NCI-H82 treated with DMSO at 0.1 percent for 48 hours (cell line): Measurements from ENCODE around the gene ARRDC4.

Experiments used
- DNase-seq: peaks from one replicate; lab custom pipeline; 2025; ENCODE audit not compliant: unreplicated experiment; lab: John Stamatoyannopoulos, UW

The ARRDC4 gene, protein sequence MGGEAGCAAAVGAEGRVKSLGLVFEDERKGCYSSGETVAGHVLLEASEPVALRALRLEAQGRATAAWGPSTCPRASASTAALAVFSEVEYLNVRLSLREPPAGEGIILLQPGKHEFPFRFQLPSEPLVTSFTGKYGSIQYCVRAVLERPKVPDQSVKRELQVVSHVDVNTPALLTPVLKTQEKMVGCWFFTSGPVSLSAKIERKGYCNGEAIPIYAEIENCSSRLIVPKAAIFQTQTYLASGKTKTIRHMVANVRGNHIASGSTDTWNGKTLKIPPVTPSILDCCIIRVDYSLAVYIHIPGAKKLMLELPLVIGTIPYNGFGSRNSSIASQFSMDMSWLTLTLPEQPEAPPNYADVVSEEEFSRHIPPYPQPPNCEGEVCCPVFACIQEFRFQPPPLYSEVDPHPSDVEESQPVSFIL

DNA sequence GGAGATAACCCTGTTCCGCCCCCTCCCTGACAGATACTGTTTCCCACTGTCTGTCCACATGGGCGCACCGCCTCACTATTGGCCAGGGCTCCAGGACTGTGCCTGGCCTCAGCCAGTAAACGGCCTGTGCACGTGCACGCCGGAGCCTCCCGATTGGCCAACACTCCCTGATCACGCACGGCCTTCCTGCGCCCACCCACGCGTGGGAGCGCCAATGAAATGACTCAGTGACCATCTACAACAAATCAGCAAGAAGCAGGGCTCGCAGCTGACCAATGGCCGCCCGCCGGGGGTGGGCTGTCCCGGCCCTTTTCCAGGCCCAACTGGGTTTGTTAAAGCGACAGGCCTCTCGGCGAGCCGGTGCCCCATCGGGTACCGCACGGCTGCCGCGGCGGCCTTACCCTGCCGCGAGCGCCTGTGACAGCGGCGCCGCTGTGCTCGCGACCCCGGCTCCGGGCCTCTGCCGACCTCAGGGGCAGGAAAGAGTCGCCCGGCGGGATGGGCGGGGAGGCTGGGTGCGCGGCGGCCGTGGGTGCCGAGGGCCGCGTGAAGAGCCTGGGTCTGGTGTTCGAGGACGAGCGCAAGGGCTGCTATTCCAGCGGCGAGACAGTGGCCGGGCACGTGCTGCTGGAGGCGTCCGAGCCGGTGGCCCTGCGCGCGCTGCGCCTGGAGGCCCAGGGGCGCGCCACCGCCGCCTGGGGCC, at the start of gene ARRDC4:
Gene ARRDC4, plus strand, starts transcription at position 340 of the 703 bp plus-strand sequence. Its CDS starts 159 bp downstream, at position 499.
- peak; percentile 93 for DNase-seq

DNA sequence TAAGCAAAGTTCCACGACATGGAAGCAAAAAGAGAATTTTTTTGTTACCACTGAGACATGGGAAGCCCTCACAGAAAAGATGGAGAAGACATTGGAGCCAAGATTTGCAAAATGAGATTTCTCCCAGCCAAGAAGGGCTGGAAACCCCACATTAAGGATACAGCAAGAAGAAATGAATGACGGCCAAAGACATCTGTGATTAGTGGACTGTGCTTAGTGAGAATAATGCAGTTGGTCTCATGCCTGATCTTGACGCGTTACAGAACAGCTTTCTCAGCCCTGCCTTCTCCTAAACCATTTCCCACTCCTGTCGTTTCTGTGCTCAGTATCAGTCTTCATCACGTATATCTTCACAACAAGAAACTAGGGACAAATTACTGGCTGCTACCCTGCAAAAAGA, 45.8 kb upstream of the ARRDC4 start:
- DNase-seq, result no peak

DNA sequence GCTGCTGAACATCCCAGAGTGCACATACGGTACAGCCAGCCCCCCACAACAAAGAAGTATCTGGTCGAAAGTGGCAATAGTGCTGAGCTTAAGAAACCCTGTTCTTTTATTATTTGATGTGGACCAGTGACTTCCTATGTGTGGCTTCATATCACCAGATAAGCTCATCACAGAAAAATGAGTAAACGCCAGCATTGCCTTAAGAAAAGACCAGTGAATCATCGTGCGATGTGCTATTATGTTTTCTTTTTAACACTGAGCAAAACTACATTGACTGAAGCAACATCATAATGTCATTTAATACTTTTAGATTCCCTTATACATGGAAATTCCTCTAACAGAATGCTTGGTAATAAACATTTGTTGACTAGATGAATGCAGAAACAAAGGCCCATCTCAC, 45.2 kb upstream of the ARRDC4 start:
- no peak for DNase-seq

DNA sequence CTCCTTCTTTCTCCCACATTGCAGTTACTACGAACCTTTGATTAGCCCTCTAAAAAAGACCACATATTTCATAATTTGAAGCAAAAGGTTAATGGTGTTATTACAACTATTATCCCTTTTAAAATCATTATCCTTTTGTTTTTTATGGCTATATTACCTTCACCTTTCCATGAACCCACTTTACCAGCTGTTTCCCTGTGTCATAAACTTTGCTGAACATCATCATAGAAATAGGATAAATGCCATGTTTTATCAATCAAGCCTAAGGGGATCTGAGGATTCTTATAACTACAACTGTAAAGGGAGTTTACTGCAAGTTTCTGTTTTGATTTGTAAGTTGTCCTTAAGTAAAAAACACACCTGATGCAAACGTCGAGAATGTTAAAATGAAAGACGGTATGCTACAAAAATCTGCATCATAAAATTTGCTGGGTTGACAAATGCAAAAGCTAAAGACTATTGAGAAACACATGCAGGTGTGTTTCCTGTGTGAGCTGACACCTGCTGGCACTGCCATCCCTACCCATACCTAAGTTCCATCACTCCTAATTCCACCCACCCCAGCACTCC, 39.1 kb upstream of the ARRDC4 start:
- DNase-seq, result no peak

DNA sequence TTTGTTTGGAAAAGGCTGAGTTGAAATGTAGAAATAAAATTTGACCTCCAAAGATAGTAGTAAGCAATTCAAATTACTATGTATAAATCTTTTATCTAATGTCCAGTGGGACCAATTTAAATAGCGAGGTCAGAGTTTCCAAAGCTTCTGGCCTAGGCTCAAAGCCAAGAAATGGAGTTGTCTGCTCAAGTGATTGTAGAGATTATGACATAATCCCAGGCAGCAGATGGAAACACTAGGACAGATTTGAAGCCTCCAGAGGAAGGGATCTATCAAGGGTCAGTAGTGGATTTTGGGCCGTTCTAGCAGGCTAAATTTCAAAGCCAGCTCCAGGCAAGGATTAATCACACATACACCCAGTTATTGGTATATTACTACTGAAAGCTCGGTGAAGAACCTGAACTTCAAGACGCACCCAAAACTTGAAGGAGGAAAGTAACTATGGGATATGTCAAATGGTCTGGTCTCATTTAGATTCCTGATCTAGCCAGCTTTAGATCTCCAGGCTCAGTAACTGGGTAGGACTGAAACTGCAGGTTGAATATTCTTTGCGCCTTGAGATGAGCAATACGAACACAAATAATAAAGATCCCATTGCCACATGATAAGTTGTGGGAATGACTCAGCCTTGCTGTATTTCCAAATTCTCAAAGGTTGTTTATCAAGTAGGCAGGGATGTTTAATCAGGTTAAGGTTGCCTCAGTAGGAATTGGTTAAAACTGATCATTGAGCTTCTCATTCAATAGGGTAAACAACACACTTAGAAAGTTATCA, 30.9 kb upstream of the ARRDC4 start:
- peak; percentile 39 for DNase-seq

DNA sequence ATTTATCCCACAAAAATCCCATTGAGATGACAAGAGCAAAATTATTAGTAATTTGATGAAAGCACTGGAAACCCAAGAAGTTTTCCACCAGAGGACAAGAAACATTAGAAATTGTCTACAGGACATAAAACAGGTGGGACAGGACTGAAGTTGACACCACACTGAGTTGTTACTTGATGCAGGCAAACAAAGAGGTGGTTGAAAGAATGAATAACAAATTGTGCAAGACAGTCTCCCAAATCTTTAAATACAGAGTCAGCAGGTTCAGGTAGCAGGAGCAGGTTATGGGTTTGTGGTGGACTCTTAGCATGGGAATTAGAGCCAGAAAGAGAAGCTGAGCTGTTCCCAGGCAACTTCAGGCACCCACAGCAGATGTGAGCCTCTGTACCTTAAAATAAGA, 30.3 kb upstream of the ARRDC4 start:
- DNase-seq, result no peak

DNA sequence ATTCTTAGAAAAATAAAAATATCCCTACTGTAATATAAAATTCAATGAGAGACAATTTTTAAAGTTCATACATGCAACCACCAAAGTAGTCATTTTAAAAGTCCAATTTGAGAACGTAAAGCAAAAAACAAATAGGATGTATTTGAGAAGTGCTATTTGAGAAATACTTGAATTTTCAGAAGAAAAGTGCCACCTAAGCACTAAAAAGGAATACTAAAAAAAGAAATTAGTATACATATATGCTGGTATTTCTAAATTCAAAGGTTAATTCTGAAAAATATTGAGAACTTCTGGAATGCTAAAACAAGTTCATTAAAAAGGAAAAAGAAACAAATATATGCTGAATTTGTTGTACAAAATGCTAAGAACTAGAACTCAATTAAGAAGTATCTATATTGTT, 29.2 kb upstream of the ARRDC4 start:
- no peak for DNase-seq

DNA sequence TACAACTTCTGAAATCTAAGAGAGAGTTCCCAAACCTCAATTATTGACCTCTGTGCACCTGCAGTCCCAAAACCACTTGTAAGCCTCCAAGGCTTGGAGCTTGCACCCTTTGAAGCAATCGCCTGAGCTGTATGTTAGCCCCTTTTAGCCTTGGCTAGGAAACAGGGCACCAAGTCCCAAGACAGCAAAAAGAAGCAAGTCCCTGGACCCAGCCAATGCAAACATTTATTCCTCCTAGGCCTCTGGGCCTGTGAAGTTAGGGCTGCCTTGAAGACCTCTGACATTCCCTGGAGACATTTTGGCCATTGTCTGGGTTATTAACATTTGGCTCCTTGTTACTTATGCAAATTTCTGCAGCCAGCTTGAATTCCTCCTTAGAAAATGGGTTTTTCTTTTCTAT, 26.9 kb upstream of the ARRDC4 start:
- DNase-seq, result no peak

DNA sequence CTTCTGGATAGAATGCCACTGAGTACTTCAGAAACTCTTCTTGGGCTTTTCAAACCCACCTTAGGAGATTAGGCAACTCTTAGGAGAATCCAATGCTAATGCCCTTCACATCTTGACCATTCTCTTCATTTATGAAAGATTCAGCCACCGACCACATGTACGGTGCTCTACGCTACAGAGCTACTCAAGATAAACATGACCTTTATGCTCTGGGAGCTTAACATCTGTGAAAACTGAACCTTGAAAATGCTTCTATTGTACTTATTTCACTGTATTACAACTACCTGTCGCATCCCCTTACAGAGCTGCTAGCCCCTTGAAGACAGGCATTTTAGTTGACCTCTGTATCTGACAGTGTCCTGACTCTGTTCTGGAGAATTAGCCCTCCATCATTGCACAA, 19.5 kb upstream of the ARRDC4 start:
- no peak for DNase-seq

DNA sequence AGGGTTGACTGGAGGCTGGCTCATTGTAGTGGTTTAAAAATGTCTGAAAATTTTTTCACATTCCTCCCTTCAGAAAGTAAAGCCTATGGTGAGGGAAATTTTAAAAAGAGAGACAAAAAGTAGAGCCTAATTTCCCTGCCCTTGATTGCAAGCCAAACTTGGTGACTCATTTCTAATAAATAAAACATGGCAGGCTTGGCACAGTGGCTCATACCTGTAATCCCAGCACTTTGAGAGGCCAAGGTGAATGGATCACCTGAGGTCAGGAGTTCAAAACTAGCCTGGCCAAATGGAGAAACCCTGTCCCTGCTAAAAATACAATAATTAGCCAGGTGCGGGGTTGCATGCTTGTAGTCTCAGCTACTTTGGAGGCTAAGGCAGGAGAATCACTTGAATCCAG, 18.9 kb upstream of the ARRDC4 start:
- no peak for DNase-seq

DNA sequence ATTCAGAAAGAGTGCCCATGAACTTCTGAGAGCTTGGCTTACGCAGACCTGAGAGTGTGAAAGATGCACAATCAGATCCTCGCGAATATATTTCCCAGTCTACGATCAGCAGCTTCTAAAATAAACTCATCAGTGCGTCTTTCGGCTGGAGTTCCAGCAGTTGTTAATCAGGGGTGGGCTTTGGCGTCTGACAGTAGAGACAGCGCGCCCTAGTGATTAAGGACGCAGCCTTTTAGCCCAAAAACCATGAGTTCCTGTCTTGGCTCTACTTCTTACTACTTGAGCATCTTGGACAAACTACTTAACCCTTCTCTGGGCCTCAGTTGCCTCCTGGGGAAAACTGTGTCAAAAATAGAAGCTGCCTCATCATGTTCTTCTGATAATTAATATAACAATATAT, 15.8 kb upstream of the ARRDC4 start:
- DNase-seq, result no peak

DNA sequence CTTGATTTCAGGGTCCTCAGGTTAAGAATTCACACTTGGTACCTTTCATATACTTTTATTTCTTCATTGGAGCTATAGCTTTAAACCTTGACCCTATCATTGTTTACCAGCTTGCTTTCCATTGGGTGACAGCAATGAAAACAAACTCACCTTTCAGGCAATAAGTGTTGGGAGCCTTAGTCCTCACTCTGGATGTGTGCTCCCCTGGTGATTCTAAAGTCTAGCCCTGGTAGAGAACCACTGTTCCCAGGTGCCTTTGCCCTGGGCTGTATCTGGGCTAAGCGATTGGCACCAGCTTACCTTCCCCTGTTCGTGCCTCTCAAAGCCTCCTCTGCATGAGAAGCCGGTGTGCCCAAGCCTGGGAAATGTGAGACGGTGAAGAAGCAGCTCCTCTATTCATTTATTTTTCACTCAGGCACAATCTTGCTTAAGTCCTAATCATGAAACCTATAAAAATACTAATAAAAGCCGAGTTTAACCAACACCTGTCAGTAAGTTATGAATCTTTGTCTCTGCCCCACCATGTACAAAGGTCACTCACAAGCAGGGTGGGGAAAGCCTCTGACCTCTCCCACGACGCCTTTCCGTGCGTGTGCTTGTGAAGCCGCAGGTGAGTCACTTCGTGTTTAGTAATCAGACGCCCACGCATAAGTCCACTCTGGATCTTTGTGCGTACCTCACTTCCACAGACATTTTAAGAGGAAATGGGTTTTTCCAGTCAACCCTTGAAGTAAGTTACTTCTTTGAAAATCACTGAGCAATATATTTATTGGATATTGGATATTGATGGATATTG, 12.8 kb upstream of the ARRDC4 start:
- DNase-seq, result no peak

DNA sequence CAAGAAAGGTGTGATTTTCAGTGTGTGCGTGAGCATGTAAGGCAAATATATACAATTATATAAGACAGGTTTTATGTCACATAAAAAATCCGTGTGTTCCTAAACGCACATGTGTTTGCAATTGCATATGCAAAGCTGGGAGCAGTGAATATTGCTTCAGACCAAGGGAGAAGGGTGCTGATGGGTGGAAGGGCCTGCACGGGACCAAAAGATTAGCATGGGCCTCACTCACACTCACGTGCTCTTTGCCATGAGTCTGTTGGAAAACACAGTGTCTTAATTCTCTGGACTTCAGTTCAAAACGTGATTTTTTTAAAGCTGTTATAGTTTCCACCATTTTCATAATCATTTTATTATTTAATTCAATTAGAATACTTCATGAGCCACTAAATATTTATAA, 7.2 kb upstream of the ARRDC4 start:
- no peak for DNase-seq

DNA sequence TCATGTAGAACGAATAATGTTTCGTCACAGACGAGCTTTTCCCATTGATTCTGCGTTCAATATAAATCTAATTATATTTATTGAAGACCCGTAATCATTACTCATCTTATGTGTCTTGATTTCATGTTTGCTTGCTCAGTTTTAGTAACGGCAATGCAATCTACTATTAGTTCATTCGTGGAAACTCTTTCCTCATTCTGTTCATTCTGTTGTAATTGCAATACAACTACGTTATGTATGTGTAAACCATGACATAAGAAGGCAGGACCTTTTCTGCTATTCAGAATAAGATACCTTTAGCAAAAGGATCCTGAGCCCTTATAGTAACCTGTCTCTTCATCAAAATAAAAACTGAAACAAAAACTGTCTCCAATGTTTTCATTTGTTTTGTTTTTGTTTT, 6.8 kb upstream of the ARRDC4 start:
- DNase-seq, result no peak

DNA sequence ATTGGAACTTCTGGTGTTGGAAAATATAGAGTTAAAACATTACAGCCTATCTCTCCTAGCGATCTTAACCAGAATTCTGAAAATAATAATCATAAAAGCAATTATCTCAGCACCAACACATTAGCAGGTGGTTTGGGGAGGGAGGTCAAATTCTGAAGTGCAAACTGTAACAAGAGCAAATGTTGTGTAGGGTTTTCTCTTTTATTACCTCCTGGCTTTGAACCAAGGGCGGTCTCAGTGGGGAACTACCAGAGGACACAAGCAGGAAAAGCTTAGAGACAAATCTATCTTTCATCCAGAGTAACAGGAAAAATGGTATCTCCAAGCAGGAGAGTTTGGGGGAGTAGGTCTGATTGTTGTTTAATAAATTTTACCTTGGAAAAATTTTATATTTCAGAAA, 5.5 kb upstream of the ARRDC4 start:
- no peak for DNase-seq

DNA sequence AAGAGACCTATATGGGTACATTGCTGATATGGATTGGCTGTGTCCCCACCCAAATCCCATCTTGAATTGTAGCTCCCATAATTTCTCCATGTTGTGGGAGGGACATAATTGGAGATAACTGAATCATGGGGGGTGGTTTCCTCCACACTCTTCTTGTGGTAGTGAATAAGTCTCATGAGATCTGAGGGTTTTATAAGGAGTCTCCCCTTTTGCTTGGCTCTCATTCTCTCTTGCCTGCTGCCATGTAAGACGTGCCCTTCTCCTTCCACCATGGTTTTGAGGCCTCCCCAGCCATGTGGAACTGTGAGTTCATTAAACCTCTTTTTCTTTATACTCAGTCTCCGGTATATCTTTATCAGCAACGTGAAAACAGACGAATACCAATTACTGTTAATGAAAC, 5.0 kb upstream of the ARRDC4 start:
- no peak for DNase-seq

DNA sequence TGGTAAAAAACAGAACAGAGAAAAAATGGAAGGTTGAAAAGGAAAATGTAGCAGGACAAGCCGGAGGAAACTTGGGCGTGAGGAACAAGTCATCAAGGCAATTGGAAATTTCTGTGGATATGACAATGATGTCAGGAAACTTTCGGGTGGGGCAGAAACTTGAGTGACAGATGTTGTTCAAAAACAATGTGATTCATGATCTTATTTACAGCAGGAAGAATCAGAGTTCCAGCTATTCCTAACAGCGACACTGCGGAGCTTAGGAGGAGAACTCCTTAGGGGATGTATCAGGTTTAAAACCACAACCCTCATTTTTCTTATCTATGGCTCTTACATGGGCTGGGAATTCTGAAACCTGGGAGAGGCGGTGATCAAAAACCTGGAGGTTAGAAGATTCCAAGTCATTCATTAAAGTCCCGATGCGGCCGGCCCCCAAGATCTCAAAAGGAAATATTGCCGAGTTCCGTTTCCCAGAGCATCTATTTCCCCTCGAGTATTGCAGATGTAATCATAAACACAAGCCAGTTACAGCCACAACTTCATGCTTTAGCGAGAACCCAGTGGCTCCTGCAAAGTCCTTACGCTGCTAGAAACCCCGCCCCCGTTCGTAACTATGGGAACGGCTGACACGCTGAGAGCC, 659 bp upstream of the ARRDC4 start:
- no peak for DNase-seq

DNA sequence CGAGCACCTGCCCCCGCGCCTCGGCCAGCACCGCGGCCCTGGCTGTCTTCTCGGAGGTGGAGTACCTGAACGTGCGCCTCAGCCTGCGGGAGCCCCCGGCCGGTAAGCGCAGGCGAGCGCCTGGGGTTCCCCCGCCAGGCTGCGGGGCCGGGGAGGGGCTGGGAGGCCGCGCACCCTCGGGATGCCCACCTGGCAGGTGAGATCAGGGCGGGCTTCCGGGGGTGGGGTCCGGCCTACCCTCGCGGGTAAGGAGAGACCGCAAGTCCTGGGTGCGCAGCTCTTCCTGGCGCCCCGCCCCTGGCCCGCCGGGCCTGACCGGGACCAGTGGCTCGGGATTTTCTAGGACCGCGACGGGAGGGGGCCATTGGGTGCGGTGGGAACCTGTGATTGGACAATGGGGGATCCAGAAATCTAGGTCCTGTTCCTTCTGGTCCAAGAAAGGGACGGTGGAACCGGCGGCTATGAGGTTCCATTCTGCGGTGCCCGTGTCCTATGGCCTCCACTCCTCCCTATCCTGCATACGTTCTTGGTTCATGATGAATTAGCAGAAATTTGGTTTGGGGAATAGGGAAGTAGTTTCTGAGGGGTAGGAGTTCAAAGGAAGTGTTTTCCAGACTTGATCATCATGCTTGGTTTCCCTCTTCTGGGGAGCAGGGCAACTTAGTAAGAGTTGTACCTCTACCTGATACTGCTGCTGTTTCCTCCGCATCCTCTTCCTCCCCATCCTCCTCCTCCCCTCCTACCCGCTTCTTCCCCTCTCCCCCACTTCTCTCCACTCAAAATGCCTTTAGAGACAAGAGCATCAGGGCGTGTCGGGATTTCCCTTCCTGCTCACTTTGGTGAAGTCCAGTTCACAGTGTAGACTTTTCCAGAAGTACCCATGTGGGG, 808 bp downstream of the ARRDC4 start:
- DNase-seq, result no peak

DNA sequence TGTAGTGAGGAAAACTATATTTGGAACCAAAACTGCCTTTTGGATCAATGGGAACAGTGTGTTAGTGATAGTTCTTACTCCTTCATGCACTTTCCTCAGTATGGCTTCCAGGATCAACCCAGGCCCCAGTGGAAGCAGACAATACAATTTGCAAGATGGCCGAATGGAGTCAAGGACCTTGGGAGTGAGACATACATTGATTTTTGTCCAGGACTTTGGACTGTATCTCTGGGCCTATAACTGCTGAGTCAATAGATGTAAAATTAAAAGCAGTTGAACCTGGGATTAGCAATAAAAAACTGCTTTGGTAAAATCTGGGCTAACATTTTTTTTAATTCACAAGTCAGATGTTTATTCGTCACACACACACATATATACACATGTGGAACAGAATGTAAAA, 1.8 kb downstream of the ARRDC4 start:
- DNase-seq, result no peak
